GM12878 (cell line): Measurements from ENCODE around the gene SPSB2. TPM values are rescaled to one million over a fixed set of nuclear protein-coding genes. Genes with fewer than 3 reads are reported as not detected.
A peak's percentile ranks its signal among the peaks of the same experiment; 100 is the strongest.

Experiments used
- ATF7 ChIP-seq: fragments of 450-650 bp; IDR thresholded peaks from 2 replicates; pipeline ENCODE4 v1.6.1; 2016; ENCODE audit warnings: low read depth, mild to moderate bottlenecking
- CEBPB ChIP-seq, 2 experiments: fragments of 150-350 bp in 1 of 2; IDR thresholded peaks; 2 replicates each; pipeline ENCODE4 v1.6.1; 2012 to 2014; ENCODE audit warnings: low read depth in 2 of 2, low read length in 2 of 2, borderline replicate concordance in 1 of 2, inconsistent platforms in 1 of 2
- CHD2 ChIP-seq: IDR thresholded peaks from 2 replicates; pipeline ENCODE4 v1.6.1; 2011; ENCODE audit warnings: low read depth, low read length, improper control_type of control experiment, borderline replicate concordance
- CREB1 ChIP-seq: IDR thresholded peaks from 2 replicates; pipeline ENCODE4 v1.6.1; 2012; ENCODE audit warnings: low read depth, mild to moderate bottlenecking, inconsistent platforms
- CREM ChIP-seq: IDR thresholded peaks from 2 replicates; pipeline ENCODE4 v1.6.1; 2014; ENCODE audit warnings: antibody characterized with exemption, low read depth
- FOXK2 ChIP-seq: fragments of 450-650 bp; IDR thresholded peaks from 2 replicates; pipeline ENCODE4 v1.6.1; 2017; ENCODE audit warnings: mild to moderate bottlenecking, moderate library complexity
- NFIC ChIP-seq: IDR thresholded peaks from 2 replicates; pipeline ENCODE4 v1.6.1; 2012; ENCODE audit warnings: low read depth, mild to moderate bottlenecking, inconsistent platforms, low read length, moderate library complexity
- PAX8 ChIP-seq: fragments of 450-650 bp; IDR thresholded peaks from 2 replicates; pipeline ENCODE4 v1.6.1; 2017; ENCODE audit warnings: mild to moderate bottlenecking, moderate library complexity
- POLR2A ChIP-seq: IDR thresholded peaks from 2 replicates; pipeline ENCODE4 v1.6.1; 2011; ENCODE audit warnings: low read depth, mild to moderate bottlenecking, low read length
- POLR2AphosphoS5 ChIP-seq: IDR thresholded peaks from 2 replicates; pipeline ENCODE4 v1.6.1; 2011; ENCODE audit warnings: mild to moderate bottlenecking, low read length, inconsistent platforms
- RAD51 ChIP-seq: fragments of 450-650 bp; IDR thresholded peaks from 2 replicates; pipeline ENCODE4 v1.6.1; 2016; ENCODE audit warnings: moderate library complexity, mild to moderate bottlenecking, inconsistent platforms
- RBBP5 ChIP-seq: fragments of 200-600 bp; sonication (generic); conservative IDR thresholded peaks from 2 replicates; pipeline ENCODE4 v1.6.1; 2016
- SIX5 ChIP-seq: IDR thresholded peaks from 2 replicates; pipeline ENCODE4 v1.6.1; 2011; ENCODE audit warnings: mild to moderate bottlenecking, low read depth, low read length, moderate library complexity; ENCODE audit not compliant: severe bottlenecking
- TCF12 ChIP-seq: IDR thresholded peaks from 2 replicates; pipeline ENCODE4 v1.6.1; 2011; ENCODE audit warnings: low read depth, mild to moderate bottlenecking, low read length
- ZNF207 ChIP-seq: fragments of 450-650 bp; IDR thresholded peaks from 2 replicates; pipeline ENCODE4 v1.6.1; 2014; ENCODE audit warnings: antibody characterized with exemption, mild to moderate bottlenecking, borderline replicate concordance
- ZNF24 ChIP-seq: fragments of 450-650 bp; IDR thresholded peaks from 2 replicates; pipeline ENCODE4 v1.6.1; 2017; ENCODE audit warnings: antibody characterized with exemption, mild to moderate bottlenecking
- ZNF384 ChIP-seq: IDR thresholded peaks from 2 replicates; pipeline ENCODE4 v1.6.1; 2012; ENCODE audit warnings: low read depth, mild to moderate bottlenecking, low read length, improper control_type of control experiment, borderline replicate concordance
- polyA plus RNA-seq, 11 experiments: library from polyadenylated mRNA; depleted of rRNA in 4 of 11; unstranded in 6 of 11; stranded (reverse) in 5 of 11; fragments of >200 nt; fragmentation: Nextera tagmentation in 4 of 11; fragmentation: Illumina TruSeq in 1 of 11; extraction: Ambion mirVana in 4 of 11; extraction: Trizol in 1 of 11; gene quantifications; 1 replicate in 1 of 11; 2 replicates in 10 of 11; pipeline versions ENCODE4 v1.2.1 to v1.2.3, GENCODE V29; 2011 to 2016; ENCODE audit warnings: inconsistent platforms in 2 of 11, missing spikeins in 2 of 11, low read depth in 1 of 11
- total RNA-seq, 4 experiments: library from RNA; depleted of rRNA in 3 of 4; stranded (reverse); fragments of >200 nt in 3 of 4; fragmentation: Illumina TruSeq in 1 of 4; extraction: Trizol in 1 of 4; gene quantifications; 2 replicates each; pipeline versions ENCODE4 v1.2.1 to v1.2.3, GENCODE V29; 2013 to 2021
- TF ChIP-seq, protein P1 (sequence below): fragments of 450-650 bp; IDR thresholded peaks from 2 replicates; pipeline ENCODE4 v1.6.1; 2016; ENCODE audit warnings: mild to moderate bottlenecking
- TF ChIP-seq, protein P2 (sequence below): fragments of 450-650 bp; IDR thresholded peaks from 2 replicates; pipeline ENCODE4 v1.6.1; 2017; ENCODE audit warnings: borderline replicate concordance
- TF ChIP-seq, protein P3 (sequence below): IDR thresholded peaks from 2 replicates; pipeline ENCODE4 v1.6.1; 2012; ENCODE audit warnings: low read depth, low read length, improper control_type of control experiment
- TF ChIP-seq, protein P4 (sequence below): fragments of 450-650 bp; conservative IDR thresholded peaks from 2 replicates; pipeline ENCODE4 v1.6.1; 2017; ENCODE audit warnings: mild to moderate bottlenecking, moderate library complexity
- TF ChIP-seq, protein P5 (sequence below): fragments of 450-650 bp; formaldehyde crosslinking; IDR thresholded peaks from 2 replicates; pipeline ENCODE4 v1.4.0; 2020; ENCODE audit warnings: mild to moderate bottlenecking, moderate library complexity

Gene SPSB2
- total and polyA plus RNA-seq, 10 of the 15 experiments (the other 5 are each of a cell fraction or from before 2014, with no cell fraction given), result 0.08 to 5.6 (median 2.7) TPM

DNA sequence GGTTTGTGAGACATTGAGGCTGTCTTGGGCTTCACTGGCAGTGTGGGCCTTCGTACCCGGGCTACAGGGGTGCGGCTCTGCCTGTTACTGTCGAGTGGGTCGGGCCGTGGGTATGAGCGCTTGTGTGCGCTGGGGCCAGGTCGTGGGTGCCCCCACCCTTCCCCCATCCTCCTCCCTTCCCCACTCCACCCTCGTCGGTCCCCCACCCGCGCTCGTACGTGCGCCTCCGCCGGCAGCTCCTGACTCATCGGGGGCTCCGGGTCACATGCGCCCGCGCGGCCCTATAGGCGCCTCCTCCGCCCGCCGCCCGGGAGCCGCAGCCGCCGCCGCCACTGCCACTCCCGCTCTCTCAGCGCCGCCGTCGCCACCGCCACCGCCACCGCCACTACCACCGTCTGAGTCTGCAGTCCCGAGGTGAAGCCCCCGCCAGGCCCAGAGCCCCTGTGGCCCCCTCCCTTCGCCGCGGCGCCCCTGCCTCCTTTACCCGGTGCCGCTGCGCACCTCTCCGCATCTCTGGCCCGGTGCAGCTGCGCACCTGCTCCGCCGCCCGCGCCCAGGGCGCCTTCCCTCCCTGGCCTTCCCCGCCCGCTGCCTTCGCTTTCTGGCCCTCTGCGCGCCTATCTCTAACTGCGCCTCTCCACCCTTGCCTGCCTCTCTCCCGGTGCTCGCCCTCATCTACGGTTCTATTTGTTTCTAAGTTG lies 41.3 kb upstream of the SPSB2 start, which contains the start of gene ENO2 (continued):
- TF ChIP-seq, protein P1, sequence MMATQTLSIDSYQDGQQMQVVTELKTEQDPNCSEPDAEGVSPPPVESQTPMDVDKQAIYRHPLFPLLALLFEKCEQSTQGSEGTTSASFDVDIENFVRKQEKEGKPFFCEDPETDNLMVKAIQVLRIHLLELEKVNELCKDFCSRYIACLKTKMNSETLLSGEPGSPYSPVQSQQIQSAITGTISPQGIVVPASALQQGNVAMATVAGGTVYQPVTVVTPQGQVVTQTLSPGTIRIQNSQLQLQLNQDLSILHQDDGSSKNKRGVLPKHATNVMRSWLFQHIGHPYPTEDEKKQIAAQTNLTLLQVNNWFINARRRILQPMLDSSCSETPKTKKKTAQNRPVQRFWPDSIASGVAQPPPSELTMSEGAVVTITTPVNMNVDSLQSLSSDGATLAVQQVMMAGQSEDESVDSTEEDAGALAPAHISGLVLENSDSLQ, result no peak
- peak; percentile 24; the same call in 1 of the 2 replicates for TF ChIP-seq CREB1
- TF ChIP-seq, protein P2, sequence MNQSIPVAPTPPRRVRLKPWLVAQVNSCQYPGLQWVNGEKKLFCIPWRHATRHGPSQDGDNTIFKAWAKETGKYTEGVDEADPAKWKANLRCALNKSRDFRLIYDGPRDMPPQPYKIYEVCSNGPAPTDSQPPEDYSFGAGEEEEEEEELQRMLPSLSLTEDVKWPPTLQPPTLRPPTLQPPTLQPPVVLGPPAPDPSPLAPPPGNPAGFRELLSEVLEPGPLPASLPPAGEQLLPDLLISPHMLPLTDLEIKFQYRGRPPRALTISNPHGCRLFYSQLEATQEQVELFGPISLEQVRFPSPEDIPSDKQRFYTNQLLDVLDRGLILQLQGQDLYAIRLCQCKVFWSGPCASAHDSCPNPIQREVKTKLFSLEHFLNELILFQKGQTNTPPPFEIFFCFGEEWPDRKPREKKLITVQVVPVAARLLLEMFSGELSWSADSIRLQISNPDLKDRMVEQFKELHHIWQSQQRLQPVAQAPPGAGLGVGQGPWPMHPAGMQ, result no peak
- TF ChIP-seq PAX8, result no peak
- peak; percentile 49; the same call in 1 of the 2 replicates for TF ChIP-seq RAD51
- TF ChIP-seq TCF12, result no peak
- no peak for TF ChIP-seq ZNF207
- TF ChIP-seq CREM, result no peak
- TF ChIP-seq, protein P3, sequence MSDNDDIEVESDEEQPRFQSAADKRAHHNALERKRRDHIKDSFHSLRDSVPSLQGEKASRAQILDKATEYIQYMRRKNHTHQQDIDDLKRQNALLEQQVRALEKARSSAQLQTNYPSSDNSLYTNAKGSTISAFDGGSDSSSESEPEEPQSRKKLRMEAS, result peak; percentile 56; the same call in 1 of the 2 replicates
- TF ChIP-seq, protein P4, sequence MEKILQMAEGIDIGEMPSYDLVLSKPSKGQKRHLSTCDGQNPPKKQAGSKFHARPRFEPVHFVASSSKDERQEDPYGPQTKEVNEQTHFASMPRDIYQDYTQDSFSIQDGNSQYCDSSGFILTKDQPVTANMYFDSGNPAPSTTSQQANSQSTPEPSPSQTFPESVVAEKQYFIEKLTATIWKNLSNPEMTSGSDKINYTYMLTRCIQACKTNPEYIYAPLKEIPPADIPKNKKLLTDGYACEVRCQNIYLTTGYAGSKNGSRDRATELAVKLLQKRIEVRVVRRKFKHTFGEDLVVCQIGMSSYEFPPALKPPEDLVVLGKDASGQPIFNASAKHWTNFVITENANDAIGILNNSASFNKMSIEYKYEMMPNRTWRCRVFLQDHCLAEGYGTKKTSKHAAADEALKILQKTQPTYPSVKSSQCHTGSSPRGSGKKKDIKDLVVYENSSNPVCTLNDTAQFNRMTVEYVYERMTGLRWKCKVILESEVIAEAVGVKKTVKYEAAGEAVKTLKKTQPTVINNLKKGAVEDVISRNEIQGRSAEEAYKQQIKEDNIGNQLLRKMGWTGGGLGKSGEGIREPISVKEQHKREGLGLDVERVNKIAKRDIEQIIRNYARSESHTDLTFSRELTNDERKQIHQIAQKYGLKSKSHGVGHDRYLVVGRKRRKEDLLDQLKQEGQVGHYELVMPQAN, result peak; percentile 64
- no peak for TF ChIP-seq POLR2AphosphoS5
- no peak for TF ChIP-seq FOXK2
- TF ChIP-seq ZNF384, result no peak
- peak; percentile 59 for TF ChIP-seq POLR2A
- no peak; the same call in 1 of the 2 replicates for TF ChIP-seq CHD2
- no peak for TF ChIP-seq CEBPB (IDR thresholded peaks at IDR 0.05; ENCODE audit: borderline replicate concordance in 1 of 2, low read depth in 2 of 2, low read length in 2 of 2)
- TF ChIP-seq SIX5, result no peak
- no peak for TF ChIP-seq NFIC
- no peak for TF ChIP-seq RBBP5
- no peak for TF ChIP-seq ZNF24
- no peak for TF ChIP-seq ATF7
- TF ChIP-seq, protein P5, sequence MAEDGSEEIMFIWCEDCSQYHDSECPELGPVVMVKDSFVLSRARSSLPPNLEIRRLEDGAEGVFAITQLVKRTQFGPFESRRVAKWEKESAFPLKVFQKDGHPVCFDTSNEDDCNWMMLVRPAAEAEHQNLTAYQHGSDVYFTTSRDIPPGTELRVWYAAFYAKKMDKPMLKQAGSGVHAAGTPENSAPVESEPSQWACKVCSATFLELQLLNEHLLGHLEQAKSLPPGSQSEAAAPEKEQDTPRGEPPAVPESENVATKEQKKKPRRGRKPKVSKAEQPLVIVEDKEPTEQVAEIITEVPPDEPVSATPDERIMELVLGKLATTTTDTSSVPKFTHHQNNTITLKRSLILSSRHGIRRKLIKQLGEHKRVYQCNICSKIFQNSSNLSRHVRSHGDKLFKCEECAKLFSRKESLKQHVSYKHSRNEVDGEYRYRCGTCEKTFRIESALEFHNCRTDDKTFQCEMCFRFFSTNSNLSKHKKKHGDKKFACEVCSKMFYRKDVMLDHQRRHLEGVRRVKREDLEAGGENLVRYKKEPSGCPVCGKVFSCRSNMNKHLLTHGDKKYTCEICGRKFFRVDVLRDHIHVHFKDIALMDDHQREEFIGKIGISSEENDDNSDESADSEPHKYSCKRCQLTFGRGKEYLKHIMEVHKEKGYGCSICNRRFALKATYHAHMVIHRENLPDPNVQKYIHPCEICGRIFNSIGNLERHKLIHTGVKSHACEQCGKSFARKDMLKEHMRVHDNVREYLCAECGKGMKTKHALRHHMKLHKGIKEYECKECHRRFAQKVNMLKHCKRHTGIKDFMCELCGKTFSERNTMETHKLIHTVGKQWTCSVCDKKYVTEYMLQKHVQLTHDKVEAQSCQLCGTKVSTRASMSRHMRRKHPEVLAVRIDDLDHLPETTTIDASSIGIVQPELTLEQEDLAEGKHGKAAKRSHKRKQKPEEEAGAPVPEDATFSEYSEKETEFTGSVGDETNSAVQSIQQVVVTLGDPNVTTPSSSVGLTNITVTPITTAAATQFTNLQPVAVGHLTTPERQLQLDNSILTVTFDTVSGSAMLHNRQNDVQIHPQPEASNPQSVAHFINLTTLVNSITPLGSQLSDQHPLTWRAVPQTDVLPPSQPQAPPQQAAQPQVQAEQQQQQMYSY, result no peak
